Prostate gland (tissue), 2 donors: Measurements from ENCODE around the gene STXBP4. TPM values are rescaled to one million over a fixed set of nuclear protein-coding genes. Genes with fewer than 3 reads are reported as not detected.

ENCODE experiments used
- DNase-seq: peaks from one replicate; pipeline ENCODE4 v3.0.0-alpha.2; 2019; ENCODE audit warnings: low spot score
- H3K27ac ChIP-seq, 2 donors: fragments of 200-600 bp; sonication (generic); 2 replicates each; pipeline ENCODE4 v1.5.1; 2017 to 2019
- H3K27me3 ChIP-seq: fragments of 200-600 bp; sonication (generic); replicated peaks from 2 replicates; pipeline ENCODE4 v1.5.1; 2019; ENCODE audit not compliant: insufficient read depth
- H3K36me3 ChIP-seq, 2 donors: fragments of 200-600 bp; sonication (generic); 1 replicate in 1 of 2; 2 replicates in 1 of 2; pipeline versions ENCODE4 v1.5.1 to v1.8.1; 2017 to 2019
- H3K4me1 ChIP-seq: fragments of 200-600 bp; sonication (generic); replicated peaks from 2 replicates; pipeline ENCODE4 v1.5.1; 2019
- H3K4me3 ChIP-seq, 2 donors: fragments of 200-600 bp; sonication (generic); 2 replicates each; pipeline ENCODE4 v1.5.1; 2017 to 2019
- H3K9me3 ChIP-seq: fragments of 200-600 bp; sonication (generic); 2 replicates; pipeline ENCODE4 v1.5.1; 2017
- CTCF ChIP-seq, 4 experiments: fragments of 200-600 bp in 2 of 4; fragments of 450-650 bp in 2 of 4; sonication (generic) in 2 of 4; IDR thresholded peaks; 1 replicate in 3 of 4; 2 replicates in 1 of 4; pipeline ENCODE4 v1.5.1; 2016 to 2019; ENCODE audit warnings: antibody characterized with exemption in 4 of 4, mild to moderate bottlenecking in 2 of 4, moderate library complexity in 2 of 4
- POLR2A ChIP-seq: fragments of 450-650 bp; IDR thresholded peaks from one replicate; pipeline ENCODE4 v1.6.1; 2016; ENCODE audit warnings: antibody characterized with exemption, mild to moderate bottlenecking
- POLR2AphosphoS5 ChIP-seq: sonication (generic); formaldehyde crosslinking; IDR thresholded peaks from one replicate; pipeline ENCODE4 v1.6.1; 2017; ENCODE audit warnings: antibody characterized with exemption
- WGBS: methylation state at CpG from one replicate; pipeline ENCODE4 v1.1.5; 2018; 5-methylcytosine and 5-hydroxymethylcytosine counted together
- intact Hi-C: fragments of 100-400 bp; cut with DNase I; formaldehyde crosslinking; loops from one replicate; pipeline ENCODE4 v1.14.2; 2022
- total RNA-seq, 2 donors: library from RNA; depleted of rRNA; stranded (reverse); fragments of >200 nt; gene quantifications; one replicate each; pipeline ENCODE4 v1.1.0, GENCODE V29; 2016

STXBP4 gene
- total RNA-seq, 2 donors from 2014 or later = 7.2 to 29.0 TPM

GRCh38 chr17:55186937-55187770 is 218.6 kb downstream of the STXBP4 start:
- Histone ChIP-seq H3K4me3 (no peak overlapping the region), H3K27me3 (no peaks in the 10 kb centered on the region), H3K27ac (no peak overlapping the region), H3K4me1 (no peaks in the 10 kb centered on the region), H3K36me3 (no peaks in the 10 kb centered on the region), H3K9me3 (no peaks in the 10 kb centered on the region)
- no peak for DNase-seq
- TF ChIP-seq POLR2AphosphoS5 = no peak
- no peak for TF ChIP-seq CTCF (IDR thresholded peaks at IDR 0.05)
- no peak for TF ChIP-seq POLR2A
- WGBS = 64% methylated on average over 8 of the region's 8 CpGs
- intact Hi-C loops = no loop called here

GRCh38 chr17:55190748-55191147 is 222.2 kb downstream of the STXBP4 start:
- intact Hi-C loops = no loop called here
- no peak for DNase-seq
- 72% methylated on average over 2 of the region's 2 CpGs for WGBS
- no peak overlapping the region for H3K4me3 ChIP-seq
- H3K27me3 ChIP-seq = no peaks in the 10 kb centered on the region
- no peak overlapping the region for H3K27ac ChIP-seq
- no peaks in the 10 kb centered on the region for H3K36me3 ChIP-seq
- H3K9me3 ChIP-seq = no peaks in the 10 kb centered on the region
- H3K4me1 ChIP-seq = no peaks in the 10 kb centered on the region
- TF ChIP-seq POLR2AphosphoS5 (no peak), CTCF (IDR thresholded peaks at IDR 0.05) (no peak), POLR2A (no peak)

- Histone ChIP-seq H3K9me3 (no peaks in the 10 kb centered on the region), H3K27me3 (no peaks in the 10 kb centered on the region), H3K36me3 (no peaks in the 10 kb centered on the region), H3K27ac (no peak overlapping the region), H3K4me3 (no peak overlapping the region), H3K4me1 (no peaks in the 10 kb centered on the region)
- no peak for DNase-seq
- intact Hi-C loops = no loop called here
- 57% methylated on average over 2 of the region's 2 CpGs for WGBS
- no peak for TF ChIP-seq POLR2A
- TF ChIP-seq CTCF (IDR thresholded peaks at IDR 0.05) = no peak
- no peak for TF ChIP-seq POLR2AphosphoS5
Observed at GRCh38 chr17:55198690-55199370, 230.3 kb downstream of the STXBP4 start.

GRCh38 chr17:55200904-55201303 is 232.3 kb downstream of the STXBP4 start:
- H3K4me1 ChIP-seq = no peaks in the 10 kb centered on the region
- no peak overlapping the region for H3K27ac ChIP-seq
- no peak for TF ChIP-seq POLR2A
- no peak for TF ChIP-seq POLR2AphosphoS5
- no peak for TF ChIP-seq CTCF (IDR thresholded peaks at IDR 0.05)
- DNase-seq = no peak
- H3K9me3 ChIP-seq = no peaks in the 10 kb centered on the region
- 86% methylated on average over 2 of the region's 2 CpGs for WGBS
- H3K4me3 ChIP-seq = no peak overlapping the region
- intact Hi-C loops = no loop called here
- no peaks in the 10 kb centered on the region for H3K36me3 ChIP-seq
- H3K27me3 ChIP-seq = no peaks in the 10 kb centered on the region
